GM12878 (cell line): Measurements from ENCODE around the gene IER2. TPM values are rescaled to one million over a fixed set of nuclear protein-coding genes. Genes with fewer than 3 reads are reported as not detected.

ENCODE experiments used
- GABPA ChIP-seq: IDR thresholded peaks from 2 replicates; pipeline ENCODE4 v1.6.1; 2014; ENCODE audit warnings: antibody characterized with exemption, low read depth, mild to moderate bottlenecking, inconsistent platforms
- MEF2A ChIP-seq: IDR thresholded peaks from 2 replicates; pipeline ENCODE4 v1.6.1; 2011; ENCODE audit warnings: low read depth, mild to moderate bottlenecking, low read length, moderate library complexity; ENCODE audit not compliant: insufficient read depth
- MYC ChIP-seq: IDR thresholded peaks from 2 replicates; pipeline ENCODE4 v1.6.1; 2011; ENCODE audit warnings: mild to moderate bottlenecking, low read length, moderate library complexity, inconsistent platforms; ENCODE audit not compliant: insufficient read depth, insufficient replicate concordance, insufficient read length, severe bottlenecking
- PBX3 ChIP-seq: IDR thresholded peaks from 2 replicates; pipeline ENCODE4 v1.6.1; 2011; ENCODE audit warnings: mild to moderate bottlenecking, low read depth, low read length, moderate library complexity; ENCODE audit not compliant: insufficient replicate concordance
- SKIL ChIP-seq: fragments of 450-650 bp; IDR thresholded peaks from 2 replicates; pipeline ENCODE4 v1.6.1; 2017; ENCODE audit warnings: mild to moderate bottlenecking, low read depth, inconsistent platforms; ENCODE audit not compliant: poor library complexity, severe bottlenecking
- SMAD5 ChIP-seq: IDR thresholded peaks from 2 replicates; pipeline ENCODE4 v1.6.1; 2016; ENCODE audit warnings: antibody characterized with exemption, low read depth
- ZBED1 ChIP-seq: IDR thresholded peaks from 2 replicates; pipeline ENCODE4 v1.6.1; 2016; ENCODE audit warnings: borderline replicate concordance
- ZNF592 ChIP-seq: fragments of 450-650 bp; IDR thresholded peaks from 2 replicates; pipeline ENCODE4 v1.6.1; 2017; ENCODE audit warnings: mild to moderate bottlenecking, moderate library complexity
- polyA plus RNA-seq, 11 experiments: library from polyadenylated mRNA; depleted of rRNA in 4 of 11; unstranded in 6 of 11; stranded (reverse) in 5 of 11; fragments of >200 nt; fragmentation: Nextera tagmentation in 4 of 11; fragmentation: Illumina TruSeq in 1 of 11; extraction: Ambion mirVana in 4 of 11; extraction: Trizol in 1 of 11; gene quantifications; 1 replicate in 1 of 11; 2 replicates in 10 of 11; pipeline versions ENCODE4 v1.2.1 to v1.2.3, GENCODE V29; 2011 to 2016; ENCODE audit warnings: inconsistent platforms in 2 of 11, missing spikeins in 2 of 11, low read depth in 1 of 11
- total RNA-seq, 4 experiments: library from RNA; depleted of rRNA in 3 of 4; stranded (reverse); fragments of >200 nt in 3 of 4; fragmentation: Illumina TruSeq in 1 of 4; extraction: Trizol in 1 of 4; gene quantifications; 2 replicates each; pipeline versions ENCODE4 v1.2.1 to v1.2.3, GENCODE V29; 2013 to 2021

IER2 gene
- total and polyA plus RNA-seq, 10 of the 15 experiments (the other 5 are each of a cell fraction or from before 2014, with no cell fraction given), result 2.8 to 94.5 (median 24.9) TPM

GRCh38 chr19:13154911-13155471 is 4.8 kb downstream of the IER2 start (continued):
- TF ChIP-seq ZNF592 (no peak), GABPA (no peak), PBX3 (no peak), SKIL (peak; percentile 60), ZBED1 (peak; percentile 79; the same call in 1 of the 2 replicates), SMAD5 (peak; percentile 86; the same call in 1 of the 2 replicates), MYC (no peak), MEF2A (no peak)
